ENCODE results near the gene USP14.

Gene USP14

GRCh38 chr18:261398-262073 lies 103.2 kb downstream of the USP14 start:
- no peak overlapping the region for H3K4me3 ChIP-seq (ENCODE audit: low read depth, low read length)
- H3K9me3 ChIP-seq (ENCODE audit: control insufficient read depth, insufficient read depth, low read depth, low read length), result no peaks in the 10 kb centered on the region
- peaks cover 83% of the 10 kb centered on the region for H3K36me3 ChIP-seq (ENCODE audit: control insufficient read depth, insufficient read depth, low read length)
- no peaks in the 10 kb centered on the region for H3K27me3 ChIP-seq (ENCODE audit: control insufficient read depth, insufficient read depth, low read length)
- no peak overlapping the region for H3K27ac ChIP-seq (ENCODE audit: low read depth, low read length)
- H3K9ac ChIP-seq (ENCODE audit: low read length), result no peak overlapping the region
- no peaks in the 10 kb centered on the region for H3K4me1 ChIP-seq (ENCODE audit: control insufficient read depth, insufficient read depth, low read length)

All from HUES6 (cell line).